ENCODE results near the gene ZNF22. TPM values are rescaled to one million over a fixed set of nuclear protein-coding genes. Genes with fewer than 3 reads are reported as not detected.

ZNF22 gene
- total and polyA plus RNA-seq, 7 experiments from 2014 or later: 13.1 to 44.7 (median 29.7) TPM

DNA sequence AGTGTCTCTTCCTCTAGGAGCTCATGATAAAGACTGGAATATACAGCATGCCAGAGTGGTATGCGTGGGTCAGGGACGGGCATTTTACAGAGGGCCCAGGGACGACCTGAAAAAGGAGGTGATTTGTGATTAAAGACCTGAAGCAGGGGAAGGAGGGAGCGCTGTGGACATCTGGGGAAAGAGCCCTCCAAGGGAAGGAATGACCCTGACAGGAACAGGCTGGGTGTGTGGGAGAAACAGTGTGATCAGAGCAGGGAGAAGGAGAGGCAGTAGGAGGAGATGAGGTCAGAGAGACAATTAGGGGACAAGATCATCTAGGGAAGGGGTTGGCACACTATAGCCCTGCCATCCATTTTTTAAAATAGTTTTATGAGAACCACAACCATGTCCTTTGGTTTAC is 44.5 kb upstream of the ZNF22 start:
- H3K27me3 Mint-ChIP-seq: no peaks in the 10 kb centered on the region
- peak overlapping the region in 1 of 10 donors; percentile 61 for H3K4me3 Mint-ChIP-seq
- no peak overlapping the region for H3K27ac ChIP-seq (ENCODE audit: low read depth, low read length)
- peaks cover 0 to 4% (median 0%) of the 10 kb centered on the region in 11 donors for H3K9me3 Mint-ChIP-seq
- DNase-seq (no peak), ATAC-seq (no peak)
- peak overlapping the region in 2 of 9 donors; percentile 33 to 81 for H3K27ac Mint-ChIP-seq
- intact Hi-C loops (cut with micrococcal nuclease): loop anchor here in 1 of 2 donors (5.0 kb wide), 1 partner anchor 716 kb away; the partner anchor contains the start of gene ZFAND4
- peaks cover 7 to 13% of the 10 kb centered on the region in 2 donors for H3K4me1 ChIP-seq (ENCODE audit: control insufficient read depth in 2 of 2, insufficient read depth in 2 of 2, low read length in 2 of 2)
- H3K27me3 ChIP-seq (ENCODE audit: control insufficient read depth in 2 of 2, insufficient read depth in 2 of 2, low read length in 2 of 2): no peaks in the 10 kb centered on the region
- peaks cover 0 to 5% (median 0%) of the 10 kb centered on the region in 3 experiments for H3K36me3 ChIP-seq (ENCODE audit: control insufficient read depth in 2 of 3, insufficient read depth in 3 of 3, low read length in 3 of 3)
- POLR2A ChIA-PET: no interaction called here
- no peak overlapping the region for H3K4me3 ChIP-seq (ENCODE audit: low read length)
- peaks cover 16 to 43% (median 38%) of the 10 kb centered on the region in 7 donors for H3K4me1 Mint-ChIP-seq
- H3K36me3 Mint-ChIP-seq: peaks cover 8 to 20% (median 12%) of the 10 kb centered on the region in 5 donors
- no peaks in the 10 kb centered on the region for H3K9me3 ChIP-seq (ENCODE audit: control insufficient read depth in 2 of 3, low read length in 3 of 3)
- CTCF ChIA-PET: no interaction called here

DNA sequence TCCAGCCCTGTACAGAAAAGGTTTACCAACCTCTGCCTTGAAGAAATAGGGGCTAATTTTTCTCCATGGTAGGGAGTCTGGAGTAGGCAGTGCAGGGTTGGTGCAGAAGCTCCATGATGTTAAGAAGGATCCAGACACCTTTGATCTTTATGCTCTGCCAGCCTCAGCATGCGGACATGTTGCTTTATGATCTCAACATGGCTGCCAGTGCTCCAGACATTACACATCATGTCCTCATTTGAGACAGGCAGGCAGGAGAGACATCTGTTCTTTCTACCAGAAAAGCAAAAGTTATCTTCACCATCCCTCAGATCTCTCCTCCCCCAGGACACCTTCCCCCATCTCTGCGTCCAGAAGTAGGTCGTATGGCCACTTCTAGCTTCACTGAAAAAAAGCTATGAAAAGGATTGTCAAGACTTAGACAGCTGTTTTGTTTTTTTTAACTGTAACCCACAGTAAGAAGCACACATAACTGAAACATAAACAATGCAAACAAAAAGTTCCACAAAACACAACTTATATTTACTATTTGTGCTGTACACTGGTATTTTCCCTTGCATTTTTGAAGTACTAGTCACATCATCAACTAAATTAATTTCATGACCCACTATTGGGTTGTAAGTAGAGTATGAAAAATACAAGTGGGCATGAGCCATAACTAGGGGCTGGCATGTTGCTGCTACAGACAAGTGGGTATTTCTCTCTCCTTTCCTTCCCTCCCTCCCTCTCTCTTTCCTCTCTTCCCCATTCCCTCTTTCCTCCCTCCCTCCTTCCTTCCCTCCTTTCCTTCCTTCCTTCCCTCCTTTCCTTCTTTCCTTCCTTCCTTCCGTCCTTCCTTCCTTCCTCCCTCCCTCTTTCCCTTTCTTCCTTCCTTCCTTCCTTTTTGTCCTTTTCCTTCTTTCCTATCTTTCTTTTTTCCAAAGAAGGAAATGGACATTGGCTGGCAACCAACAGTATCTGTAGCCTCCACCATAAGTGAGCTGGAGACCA is 43.7 kb upstream of the ZNF22 start:
- ATAC-seq: no peak
- H3K4me1 Mint-ChIP-seq: peaks cover 16 to 47% (median 38%) of the 10 kb centered on the region in 7 donors
- POLR2A ChIA-PET: no interaction called here
- no peak for DNase-seq
- H3K4me1 ChIP-seq (ENCODE audit: control insufficient read depth in 2 of 2, insufficient read depth in 2 of 2, low read length in 2 of 2): peaks cover 7 to 13% of the 10 kb centered on the region in 2 donors
- peaks cover 0 to 5% (median 0%) of the 10 kb centered on the region in 3 experiments for H3K36me3 ChIP-seq (ENCODE audit: control insufficient read depth in 2 of 3, insufficient read depth in 3 of 3, low read length in 3 of 3)
- H3K9me3 Mint-ChIP-seq: peaks cover 0 to 4% (median 0%) of the 10 kb centered on the region in 11 donors
- intact Hi-C loops (cut with micrococcal nuclease): loop anchor here in 1 of 2 donors (5.0 kb wide), 1 partner anchor 715 kb away; the partner anchor contains the start of gene ZFAND4
- no peaks in the 10 kb centered on the region for H3K27me3 ChIP-seq (ENCODE audit: control insufficient read depth in 2 of 2, insufficient read depth in 2 of 2, low read length in 2 of 2)
- H3K4me3 Mint-ChIP-seq: peak overlapping the region in 4 of 10 donors; percentile 81 to 93 (median 88)
- no peaks in the 10 kb centered on the region for H3K9me3 ChIP-seq (ENCODE audit: control insufficient read depth in 2 of 3, low read length in 3 of 3)
- CTCF ChIA-PET: interaction anchor here (0.7 kb wide), 1 partner anchor 37 kb away, joined by 3 read pairs; no protein-coding TSS in a partner anchor
- H3K36me3 Mint-ChIP-seq: peaks cover 8 to 18% (median 12%) of the 10 kb centered on the region in 5 donors
- H3K27ac Mint-ChIP-seq: peak overlapping the region in 1 of 9 donors; percentile 70
- H3K4me3 ChIP-seq (ENCODE audit: low read length): no peak overlapping the region
- H3K27ac ChIP-seq (ENCODE audit: low read depth, low read length): no peak overlapping the region
- H3K27me3 Mint-ChIP-seq: no peaks in the 10 kb centered on the region

DNA sequence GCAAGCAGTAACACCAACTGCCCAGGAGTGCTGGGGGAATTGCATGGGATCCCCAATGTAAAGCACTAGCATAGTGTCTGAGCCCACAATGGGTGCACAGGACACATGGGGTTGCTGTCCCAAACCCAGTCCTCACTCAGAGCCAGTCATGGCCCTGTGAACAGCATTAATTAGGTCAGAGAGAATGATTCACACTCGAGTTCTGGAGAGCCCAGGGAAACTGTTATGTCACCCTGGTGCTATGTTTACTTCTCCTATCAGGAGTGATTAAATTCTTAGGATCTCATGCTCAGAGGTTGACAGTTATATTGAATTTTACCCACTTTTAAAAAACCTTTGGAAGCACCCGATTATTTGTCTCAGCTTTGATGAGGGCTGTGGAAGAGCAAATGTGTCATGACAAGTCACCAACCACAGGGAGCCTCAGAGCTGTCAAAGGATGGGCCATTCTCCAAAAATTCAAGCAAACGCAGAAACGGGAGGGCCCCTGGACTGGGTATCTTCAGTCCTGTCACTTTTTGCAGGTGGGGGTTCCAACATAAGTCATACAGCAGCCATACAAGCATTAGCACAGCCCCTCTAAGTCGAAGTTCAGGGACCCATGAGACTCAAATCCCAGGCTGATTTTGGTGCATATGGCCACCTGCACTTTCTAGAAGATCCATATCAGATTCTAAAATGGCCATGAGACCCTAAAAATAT is 42.4 kb upstream of the ZNF22 start:
- H3K4me3 Mint-ChIP-seq: peak overlapping the region; percentile 81 to 93 (median 88)
- Histone ChIP-seq H3K9me3 (ENCODE audit: control insufficient read depth in 2 of 3, low read length in 3 of 3) (no peaks in the 10 kb centered on the region), H3K27ac (ENCODE audit: low read depth, low read length) (no peak overlapping the region), H3K36me3 (ENCODE audit: control insufficient read depth in 2 of 3, insufficient read depth in 3 of 3, low read length in 3 of 3) (peaks cover 0 to 5% (median 0%) of the 10 kb centered on the region in 3 experiments), H3K4me1 (ENCODE audit: control insufficient read depth in 2 of 2, insufficient read depth in 2 of 2, low read length in 2 of 2) (peaks cover 7 to 13% of the 10 kb centered on the region in 2 donors), H3K4me3 (ENCODE audit: low read length) (peak overlapping the region; percentile 79), H3K27me3 (ENCODE audit: control insufficient read depth in 2 of 2, insufficient read depth in 2 of 2, low read length in 2 of 2) (no peaks in the 10 kb centered on the region)
- H3K27me3 Mint-ChIP-seq: no peaks in the 10 kb centered on the region
- H3K36me3 Mint-ChIP-seq: peaks cover 8 to 18% (median 12%) of the 10 kb centered on the region in 5 donors
- CTCF ChIA-PET: no interaction called here
- peak overlapping the region; percentile 20 to 87 (median 80) for H3K27ac Mint-ChIP-seq
- ATAC-seq (peak; percentile 13), DNase-seq (no peak)
- peaks cover 16 to 54% (median 38%) of the 10 kb centered on the region in 7 donors for H3K4me1 Mint-ChIP-seq
- peaks cover 0 to 4% (median 0%) of the 10 kb centered on the region in 11 donors for H3K9me3 Mint-ChIP-seq
- POLR2A ChIA-PET: interaction anchor here (1.1 to 1.6 kb wide), 4 partner anchors 9 to 79 kb away, joined by 3 to 5 read pairs (median 4); no protein-coding TSS in a partner anchor
- intact Hi-C loops (cut with micrococcal nuclease): loop anchor here (2.0 to 5.0 kb wide), 3 partner anchors 26 to 714 kb away; partner anchors contain the start of genes ZFAND4 (in 1 of the 2) and ZNF22 (in 1 of the 2)

DNA sequence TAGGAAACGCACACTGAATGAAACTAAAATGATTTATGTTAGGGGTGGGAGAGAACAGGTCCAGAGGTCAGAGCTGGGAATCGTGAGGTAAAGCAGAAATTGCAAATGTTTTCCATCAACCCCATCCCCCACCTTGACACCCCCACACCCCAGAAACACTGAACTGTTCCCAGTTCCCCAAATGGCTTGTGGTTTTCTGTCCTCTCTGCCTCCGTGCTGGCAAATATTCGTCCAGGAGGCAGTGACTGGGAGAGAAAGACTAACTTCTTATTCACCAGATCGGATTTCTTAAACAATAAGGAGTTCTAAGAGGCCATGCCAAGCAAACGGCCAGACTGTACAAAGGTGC is 41.9 kb upstream of the ZNF22 start:
- Histone ChIP-seq H3K36me3 (ENCODE audit: control insufficient read depth in 2 of 3, insufficient read depth in 3 of 3, low read length in 3 of 3) (peaks cover 0 to 5% (median 0%) of the 10 kb centered on the region in 3 experiments), H3K9me3 (ENCODE audit: control insufficient read depth in 2 of 3, low read length in 3 of 3) (no peaks in the 10 kb centered on the region), H3K4me1 (ENCODE audit: control insufficient read depth in 2 of 2, insufficient read depth in 2 of 2, low read length in 2 of 2) (peaks cover 7 to 13% of the 10 kb centered on the region in 2 donors), H3K27me3 (ENCODE audit: control insufficient read depth in 2 of 2, insufficient read depth in 2 of 2, low read length in 2 of 2) (no peaks in the 10 kb centered on the region), H3K27ac (ENCODE audit: low read depth, low read length) (peak overlapping the region; percentile 68), H3K4me3 (ENCODE audit: low read length) (peak overlapping the region; percentile 79)
- peaks cover 16 to 54% (median 38%) of the 10 kb centered on the region in 7 donors for H3K4me1 Mint-ChIP-seq
- intact Hi-C loops (cut with micrococcal nuclease): loop anchor here (1.0 to 5.0 kb wide), 10 partner anchors 9 to 1310 kb away; partner anchors contain the start of genes ZNF22 (in 2 of the 2) and ZFAND4 (in 1 of the 2)
- H3K27ac Mint-ChIP-seq: peak overlapping the region; percentile 65 to 87 (median 80)
- H3K9me3 Mint-ChIP-seq: peaks cover 0 to 4% (median 0%) of the 10 kb centered on the region in 11 donors
- ATAC-seq: no peak
- no peaks in the 10 kb centered on the region for H3K27me3 Mint-ChIP-seq
- peaks cover 8 to 18% (median 12%) of the 10 kb centered on the region in 5 donors for H3K36me3 Mint-ChIP-seq
- ChIA-PET POLR2A (interaction anchor here (1.1 to 1.6 kb wide), 4 partner anchors 9 to 80 kb away, joined by 3 to 5 read pairs (median 4); no protein-coding TSS in a partner anchor), CTCF (no interaction called here)
- peak overlapping the region; percentile 81 to 93 (median 88) for H3K4me3 Mint-ChIP-seq
- no peak for DNase-seq

DNA sequence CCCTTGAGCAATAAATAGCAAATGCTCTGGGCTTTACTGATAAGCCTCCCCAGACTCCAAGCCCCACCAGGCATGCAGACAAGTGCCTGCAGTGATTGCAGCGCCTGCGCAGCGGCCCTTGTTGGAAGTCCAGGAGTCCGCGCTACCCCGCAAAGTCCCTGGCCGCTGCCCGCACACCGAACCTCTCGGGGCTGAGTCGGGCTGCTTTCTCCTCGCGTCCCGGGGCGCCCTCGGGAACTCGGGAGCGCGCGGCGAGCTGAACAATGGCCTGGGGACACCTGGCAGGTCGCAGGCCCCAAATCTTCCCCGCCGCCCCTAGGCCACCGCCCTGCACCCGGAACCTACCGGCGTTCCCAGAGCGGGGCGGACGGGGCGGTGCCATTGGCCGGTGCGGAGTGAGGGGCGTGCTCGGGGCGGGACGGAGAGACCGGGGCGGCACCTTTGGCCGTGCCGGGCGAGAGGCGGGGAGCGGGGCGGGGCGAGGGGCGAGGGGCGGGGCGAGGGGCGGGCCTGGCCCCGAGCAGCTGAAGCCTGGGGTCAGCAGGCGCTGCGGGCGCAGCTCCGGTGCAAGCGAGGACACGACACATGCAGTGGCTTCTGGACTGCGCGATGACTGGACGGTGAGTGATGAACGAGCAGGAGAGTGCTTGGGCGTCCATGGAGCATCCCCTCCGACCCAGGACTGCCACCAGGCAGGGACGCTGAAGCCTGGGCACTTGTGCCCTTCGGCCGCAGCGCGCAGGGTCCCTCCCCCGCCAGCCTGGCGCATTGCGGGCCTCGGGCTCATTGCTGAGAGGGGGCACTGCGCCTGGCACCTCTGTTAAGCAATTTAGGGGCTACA is 41.3 kb upstream of the ZNF22 start, which contains the start of gene RASSF4:
TSS of gene RASSF4 (plus strand) at position 556 of the 841 bp plus-strand sequence. CDS start 10,401 bp downstream, outside the sequence.
- POLR2A ChIA-PET: interaction anchor here (1.0 to 1.6 kb wide), 5 partner anchors 8 to 81 kb away, joined by 3 to 5 read pairs (median 4); no protein-coding TSS in a partner anchor
- H3K4me3 Mint-ChIP-seq: peak within 1 kb of the TSS; percentile 81 to 93 (median 88)
- intact Hi-C loops (cut with micrococcal nuclease): loop anchor here (1.0 to 5.0 kb wide), 10 partner anchors 9 to 1310 kb away; partner anchors contain the start of genes ZNF22 (in 2 of the 2) and ZFAND4 (in 1 of the 2)

More for the DNA sequence above, 41.3 kb upstream of the ZNF22 start, which contains the start of gene RASSF4:
- CTCF ChIA-PET: no interaction called here
- no peaks in the 10 kb centered on the region for H3K9me3 ChIP-seq (ENCODE audit: control insufficient read depth in 2 of 3, low read length in 3 of 3)
- no peaks in the 10 kb centered on the region for H3K27me3 ChIP-seq (ENCODE audit: control insufficient read depth in 2 of 2, insufficient read depth in 2 of 2, low read length in 2 of 2)
- peaks cover 0 to 5% (median 0%) of the 10 kb centered on the region in 3 experiments for H3K36me3 ChIP-seq (ENCODE audit: control insufficient read depth in 2 of 3, insufficient read depth in 3 of 3, low read length in 3 of 3)
- peaks cover 7 to 13% of the 10 kb centered on the region in 2 donors for H3K4me1 ChIP-seq (ENCODE audit: control insufficient read depth in 2 of 2, insufficient read depth in 2 of 2, low read length in 2 of 2)
- H3K27ac Mint-ChIP-seq: peak within 1 kb of the TSS; percentile 65 to 87 (median 80)
- H3K27ac ChIP-seq (ENCODE audit: low read depth, low read length): peak within 1 kb of the TSS; percentile 68
- H3K27me3 Mint-ChIP-seq: no peaks in the 10 kb centered on the region
- peak within 1 kb of the TSS; percentile 79 for H3K4me3 ChIP-seq (ENCODE audit: low read length)
- peaks cover 16 to 52% (median 37%) of the 10 kb centered on the region in 7 donors for H3K4me1 Mint-ChIP-seq
- peak; percentile 99 for ATAC-seq
- DNase-seq: peak; percentile 83 to 95 (median 89)
- peaks cover 8 to 18% (median 12%) of the 10 kb centered on the region in 5 donors for H3K36me3 Mint-ChIP-seq
- H3K9me3 Mint-ChIP-seq: peaks cover 0 to 4% (median 0%) of the 10 kb centered on the region in 11 donors

Measured in naive thymus-derived CD4-positive, alpha-beta T cell (primary cell).